HG03521 (cell line): ENCODE results near the gene HGD.
"Not testable (repeated sequence)": the region's sequence is repeated elsewhere in the genome, so short reads cannot be mapped to it uniquely, and the experiment has no call there.

Source experiments
- ATAC-seq: cut with Tn5 transposase; IDR thresholded peaks from one replicate; pipeline ENCODE4 v1.9.1; 2021; ENCODE audit warnings: mild to moderate bottlenecking, moderate library complexity; ENCODE audit not compliant: unreplicated experiment

Gene HGD

GRCh38 chr3:120641696-120642246 lies 40.3 kb downstream of the HGD start:
- no peak for ATAC-seq

- no peak for ATAC-seq
Observed at GRCh38 chr3:120640231-120640630, 41.8 kb downstream of the HGD start.

GRCh38 chr3:120638820-120639219 lies 43.2 kb downstream of the HGD start:
- not testable (repeated sequence) for ATAC-seq

GRCh38 chr3:120637851-120638559 lies 44.0 kb downstream of the HGD start:
- ATAC-seq, result no peak

GRCh38 chr3:120636795-120637401 lies 45.1 kb downstream of the HGD start:
- no peak for ATAC-seq

GRCh38 chr3:120634539-120634938 lies 47.5 kb downstream of the HGD start:
- no peak for ATAC-seq

- ATAC-seq, result no peak
Observed at GRCh38 chr3:120625159-120625586, 56.9 kb downstream of the HGD start.

- no peak for ATAC-seq
Observed at GRCh38 chr3:120623727-120624093, 58.3 kb downstream of the HGD start.

GRCh38 chr3:120622870-120623726 lies 58.9 kb downstream of the HGD start:
- no peak for ATAC-seq

GRCh38 chr3:120622457-120622856 lies 59.6 kb downstream of the HGD start:
- ATAC-seq, result no peak

- ATAC-seq, result not testable (repeated sequence)
Observed at GRCh38 chr3:120616745-120617144, 65.3 kb downstream of the HGD start.

- no peak for ATAC-seq
Observed at GRCh38 chr3:120615847-120616609, 66.0 kb downstream of the HGD start.

GRCh38 chr3:120614765-120615164 lies 67.3 kb downstream of the HGD start:
- ATAC-seq, result no peak

- no peak for ATAC-seq
Observed at GRCh38 chr3:120608506-120608905, 73.5 kb downstream of the HGD start.

GRCh38 chr3:120604784-120605183 lies 77.3 kb downstream of the HGD start:
- ATAC-seq, result no peak

GRCh38 chr3:120604382-120604781 lies 77.7 kb downstream of the HGD start:
- no peak for ATAC-seq

- no peak for ATAC-seq
Observed at GRCh38 chr3:120602682-120603081, 79.4 kb downstream of the HGD start.

- ATAC-seq, result no peak
Observed at GRCh38 chr3:120601554-120601953, 80.5 kb downstream of the HGD start.

- no peak for ATAC-seq
Observed at GRCh38 chr3:120599211-120599610, 82.8 kb downstream of the HGD start.

GRCh38 chr3:120597445-120598049 lies 84.5 kb downstream of the HGD start:
- ATAC-seq, result peak; percentile 30
